ENCODE results near the gene PLEKHG2.

DNA sequence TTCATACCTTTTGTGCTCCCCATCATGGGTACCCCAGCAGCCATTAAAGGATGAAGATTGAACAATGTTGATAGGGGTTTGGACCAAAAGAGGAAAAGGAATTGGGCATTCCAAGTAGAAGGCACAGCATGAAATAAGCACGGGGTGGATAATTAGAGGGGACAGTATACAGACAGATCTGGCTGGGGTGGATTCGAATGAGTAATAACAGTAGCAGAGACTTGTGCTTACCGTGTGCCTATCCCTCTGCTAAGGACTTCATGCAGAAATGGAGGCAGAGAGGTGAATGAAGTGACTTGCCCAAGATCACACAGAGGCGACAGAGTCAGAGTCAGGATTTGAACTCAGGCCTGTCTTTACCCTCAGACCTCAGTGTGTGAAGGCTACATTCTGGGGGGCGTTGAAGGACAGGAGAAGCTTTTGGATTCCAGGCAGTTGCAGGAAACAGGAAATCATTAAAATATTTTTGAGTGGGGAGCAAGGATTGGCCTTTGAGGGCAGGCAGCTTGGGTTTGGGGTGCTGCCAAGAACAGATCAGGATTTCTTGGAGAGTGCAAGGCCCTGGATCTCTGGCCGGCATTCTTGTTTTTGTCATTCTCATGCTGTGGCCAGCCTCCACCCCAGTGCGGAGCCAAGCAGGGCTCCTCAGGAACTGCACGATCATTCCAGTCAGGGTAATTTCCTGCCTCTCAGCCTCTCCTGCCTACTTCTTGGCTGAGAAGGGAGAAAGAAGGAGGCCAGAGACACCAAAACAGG is 40.2 kb upstream of the PLEKHG2 start:
- TF ChIP-seq, protein P1, sequence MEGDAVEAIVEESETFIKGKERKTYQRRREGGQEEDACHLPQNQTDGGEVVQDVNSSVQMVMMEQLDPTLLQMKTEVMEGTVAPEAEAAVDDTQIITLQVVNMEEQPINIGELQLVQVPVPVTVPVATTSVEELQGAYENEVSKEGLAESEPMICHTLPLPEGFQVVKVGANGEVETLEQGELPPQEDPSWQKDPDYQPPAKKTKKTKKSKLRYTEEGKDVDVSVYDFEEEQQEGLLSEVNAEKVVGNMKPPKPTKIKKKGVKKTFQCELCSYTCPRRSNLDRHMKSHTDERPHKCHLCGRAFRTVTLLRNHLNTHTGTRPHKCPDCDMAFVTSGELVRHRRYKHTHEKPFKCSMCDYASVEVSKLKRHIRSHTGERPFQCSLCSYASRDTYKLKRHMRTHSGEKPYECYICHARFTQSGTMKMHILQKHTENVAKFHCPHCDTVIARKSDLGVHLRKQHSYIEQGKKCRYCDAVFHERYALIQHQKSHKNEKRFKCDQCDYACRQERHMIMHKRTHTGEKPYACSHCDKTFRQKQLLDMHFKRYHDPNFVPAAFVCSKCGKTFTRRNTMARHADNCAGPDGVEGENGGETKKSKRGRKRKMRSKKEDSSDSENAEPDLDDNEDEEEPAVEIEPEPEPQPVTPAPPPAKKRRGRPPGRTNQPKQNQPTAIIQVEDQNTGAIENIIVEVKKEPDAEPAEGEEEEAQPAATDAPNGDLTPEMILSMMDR (IDR thresholded peaks at IDR 0.05; ENCODE audit: poor library complexity, severe bottlenecking): no peak
- TF ChIP-seq EZH2 (IDR thresholded peaks at IDR 0.05; ENCODE audit: borderline replicate concordance, insufficient read depth, low read length, poor library complexity, severe bottlenecking): no peak

Data from neural cell (in vitro differentiated cells).